Gastrocnemius medialis (tissue), 4 donors: ENCODE results near the gene C18orf32.

Experiments used
- POLR2A ChIP-seq, 2 donors: fragments of 450-650 bp; IDR thresholded peaks; one replicate each; pipeline ENCODE4 v1.6.1; 2017; ENCODE audit warnings: antibody characterized with exemption in 2 of 2, mild to moderate bottlenecking in 2 of 2, moderate library complexity in 2 of 2
- TF ChIP-seq, protein P1 (sequence below), 5 experiments: fragments of 450-650 bp in 3 of 5; fragments of 200-600 bp in 2 of 5; sonication (generic) in 2 of 5; IDR thresholded peaks in 4 of 5; conservative IDR thresholded peaks in 1 of 5; 1 replicate in 4 of 5; 2 replicates in 1 of 5; pipeline ENCODE4 v1.5.1; 2016 to 2019; ENCODE audit warnings: antibody characterized with exemption in 5 of 5, mild to moderate bottlenecking in 3 of 5, moderate library complexity in 3 of 5

DNA sequence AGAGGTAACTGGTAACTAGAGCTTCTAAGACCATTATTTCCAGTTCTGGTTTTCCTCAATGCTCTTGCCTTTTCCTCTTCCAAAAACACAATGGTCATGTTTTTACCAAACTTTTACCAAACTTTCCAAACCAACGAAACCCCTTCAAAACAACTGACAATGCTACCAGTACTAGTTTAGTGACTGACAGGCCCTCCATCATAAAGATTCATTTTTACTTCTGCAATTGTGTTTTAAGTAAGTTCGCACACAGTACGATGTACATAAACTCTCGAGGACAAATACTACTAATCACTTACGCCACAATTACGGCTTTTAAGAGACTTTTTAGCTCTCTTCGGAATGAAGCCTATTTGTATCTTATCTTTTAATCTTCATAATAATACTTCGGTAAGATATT lies 900 bp downstream of the C18orf32 start:
- TF ChIP-seq POLR2A (IDR thresholded peaks at IDR 0.05), result no peak
- TF ChIP-seq, protein P1, sequence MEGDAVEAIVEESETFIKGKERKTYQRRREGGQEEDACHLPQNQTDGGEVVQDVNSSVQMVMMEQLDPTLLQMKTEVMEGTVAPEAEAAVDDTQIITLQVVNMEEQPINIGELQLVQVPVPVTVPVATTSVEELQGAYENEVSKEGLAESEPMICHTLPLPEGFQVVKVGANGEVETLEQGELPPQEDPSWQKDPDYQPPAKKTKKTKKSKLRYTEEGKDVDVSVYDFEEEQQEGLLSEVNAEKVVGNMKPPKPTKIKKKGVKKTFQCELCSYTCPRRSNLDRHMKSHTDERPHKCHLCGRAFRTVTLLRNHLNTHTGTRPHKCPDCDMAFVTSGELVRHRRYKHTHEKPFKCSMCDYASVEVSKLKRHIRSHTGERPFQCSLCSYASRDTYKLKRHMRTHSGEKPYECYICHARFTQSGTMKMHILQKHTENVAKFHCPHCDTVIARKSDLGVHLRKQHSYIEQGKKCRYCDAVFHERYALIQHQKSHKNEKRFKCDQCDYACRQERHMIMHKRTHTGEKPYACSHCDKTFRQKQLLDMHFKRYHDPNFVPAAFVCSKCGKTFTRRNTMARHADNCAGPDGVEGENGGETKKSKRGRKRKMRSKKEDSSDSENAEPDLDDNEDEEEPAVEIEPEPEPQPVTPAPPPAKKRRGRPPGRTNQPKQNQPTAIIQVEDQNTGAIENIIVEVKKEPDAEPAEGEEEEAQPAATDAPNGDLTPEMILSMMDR (IDR thresholded peaks at IDR 0.05 in 4 of 5, conservative IDR thresholded peaks at IDR 0.05 in 1 of 5), result no peak
